Transverse colon (tissue), 3 donors: ENCODE data around the gene AMPD3.

ENCODE experiments used
- CTCF ChIP-seq, 5 experiments: fragments of 200-600 bp in 3 of 5; fragments of 450-650 bp in 2 of 5; sonication (generic) in 3 of 5; IDR thresholded peaks; 1 replicate in 2 of 5; 2 replicates in 3 of 5; pipeline ENCODE4 v1.5.1; 2016 to 2017; ENCODE audit warnings: antibody characterized with exemption in 5 of 5, inconsistent platforms in 3 of 5, mild to moderate bottlenecking in 2 of 5, moderate library complexity in 1 of 5
- EP300 ChIP-seq: sonication (generic); formaldehyde crosslinking; IDR thresholded peaks from one replicate; pipeline ENCODE4 v1.6.1; 2017; ENCODE audit warnings: antibody characterized with exemption, low read depth

DNA sequence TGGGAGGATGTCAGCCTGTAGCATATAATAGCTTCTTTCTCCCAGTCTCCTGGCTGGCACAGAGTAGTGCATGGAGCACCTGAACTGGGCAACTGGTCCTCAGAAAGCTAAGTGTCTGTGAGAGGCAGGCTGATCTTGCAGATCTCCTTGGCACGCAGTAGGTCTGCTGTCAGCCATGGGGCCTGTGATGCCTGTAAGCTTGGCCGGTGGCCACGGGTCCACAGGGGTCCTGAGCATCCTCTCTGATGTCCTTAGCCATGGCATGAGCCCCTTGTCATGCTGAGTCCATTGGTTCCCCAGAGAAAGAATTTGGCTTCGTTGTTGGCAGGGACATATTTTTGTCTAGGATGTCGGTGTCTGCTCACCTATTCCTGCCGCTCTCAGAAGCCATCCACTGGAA, 25.0 kb downstream of the AMPD3 start:
- no peak for TF ChIP-seq CTCF (IDR thresholded peaks at IDR 0.05)
- no peak for TF ChIP-seq EP300
